Calu3 (cell line): Measurements from ENCODE around the gene KCNIP3. TPM values are rescaled to one million over a fixed set of nuclear protein-coding genes. Genes with fewer than 3 reads are reported as not detected.

Experiments used
- BruUV-seq: library from RNA; stranded (reverse); fragments of 400-500 nt; replicated peaks from 2 replicates; lab custom pipeline; 2021; lab: Mats Ljungman, UMichigan
- CTCF ChIA-PET: fragments of 300-600 bp; sonication (Branson Sonifier 250); formaldehyde crosslinking; loops from one replicate; lab custom pipeline; 2022; ENCODE audit warnings: antibody characterized with exemption; lab: Charles Lee
- DNase-seq: peaks from one replicate; pipeline ENCODE4 v3.0.0; 2022
- H3K27ac Mint-ChIP-seq: one replicate; pipeline ENCODE4 v1.8.0; 2022; ENCODE audit warnings: mixed read lengths; ENCODE audit not compliant: unreplicated experiment
- H3K27me3 Mint-ChIP-seq: one replicate; pipeline ENCODE4 v1.8.0; 2022; ENCODE audit warnings: mixed read lengths; ENCODE audit not compliant: unreplicated experiment
- H3K36me3 Mint-ChIP-seq: one replicate; pipeline ENCODE4 v1.8.0; 2022; ENCODE audit warnings: mild to moderate bottlenecking, moderate library complexity, mixed read lengths; ENCODE audit not compliant: insufficient read depth, unreplicated experiment
- H3K4me1 Mint-ChIP-seq: one replicate; pipeline ENCODE4 v1.8.0; 2022; ENCODE audit warnings: mild to moderate bottlenecking, low read depth, mixed read lengths; ENCODE audit not compliant: unreplicated experiment
- H3K4me3 Mint-ChIP-seq: one replicate; pipeline ENCODE4 v1.8.0; 2022; ENCODE audit warnings: mild to moderate bottlenecking, low read depth, moderate library complexity, mixed read lengths; ENCODE audit not compliant: unreplicated experiment
- H3K9me3 Mint-ChIP-seq: one replicate; pipeline ENCODE4 v1.8.0; 2022; ENCODE audit warnings: low read depth, mixed read lengths; ENCODE audit not compliant: unreplicated experiment
- intact Hi-C: fragments of 100-400 bp; cut with micrococcal nuclease; formaldehyde crosslinking; loops from one replicate; pipeline ENCODE4 v1.10.0; 2022; ENCODE audit not compliant: unreplicated experiment
- total RNA-seq: library from RNA; stranded (reverse); gene quantifications from 2 replicates; pipeline ENCODE4 v1.2.3, GENCODE V29; 2022
- TF ChIP-seq, protein P1 (sequence below): fragments of 200-600 bp; IDR thresholded peaks from one replicate; pipeline ENCODE4 v1.8.0; 2022; ENCODE audit warnings: antibody characterized with exemption; ENCODE audit not compliant: unreplicated experiment

KCNIP3 gene
- total RNA-seq, 1 experiment from 2014 or later, result 1.1 TPM

DNA sequence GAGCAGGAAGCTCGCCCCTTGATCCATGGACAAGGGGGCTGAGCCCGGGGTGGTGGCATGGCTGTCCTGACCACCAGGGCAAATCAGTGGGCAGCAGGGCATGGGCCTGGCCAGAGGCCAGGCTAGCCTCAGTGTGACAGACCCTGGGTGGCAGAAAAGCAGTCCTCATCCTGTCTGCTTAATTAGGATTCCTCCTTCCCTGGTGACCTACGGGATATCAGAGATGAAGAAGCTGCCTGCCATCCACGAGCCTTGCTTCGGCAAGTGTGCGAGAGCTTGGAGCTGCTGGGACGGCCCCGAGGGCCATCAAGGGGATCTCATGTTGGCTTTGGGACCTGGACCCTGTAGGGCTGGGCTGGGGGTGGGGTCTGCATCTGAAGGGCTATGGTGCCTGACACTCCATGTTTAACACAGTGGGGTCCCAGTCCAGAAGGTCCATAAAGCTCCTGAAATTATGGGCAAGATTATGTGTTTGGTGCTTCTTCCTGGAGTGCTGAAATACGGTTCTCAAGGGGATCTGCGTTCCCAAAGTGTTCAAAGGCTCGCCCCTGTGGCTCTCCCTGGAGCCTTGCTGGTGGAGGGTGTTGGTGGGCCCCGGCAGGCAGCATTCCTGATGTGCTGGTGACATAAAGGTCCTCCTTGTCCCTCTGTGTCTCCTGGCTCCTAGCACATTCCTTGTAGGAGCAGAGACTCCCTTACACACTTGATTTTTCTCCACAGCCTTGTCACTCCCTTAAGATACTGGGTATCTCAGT, 52.6 kb downstream of the KCNIP3 start:
- Mint-ChIP-seq H3K27ac (no peak overlapping the region), H3K4me1 (no peaks in the 10 kb centered on the region), H3K4me3 (no peak overlapping the region), H3K27me3 (no peaks in the 10 kb centered on the region), H3K9me3 (no peaks in the 10 kb centered on the region), H3K36me3 (peaks cover 4% of the 10 kb centered on the region)
- CTCF ChIA-PET, result no interaction called here
- TF ChIP-seq, protein P1, sequence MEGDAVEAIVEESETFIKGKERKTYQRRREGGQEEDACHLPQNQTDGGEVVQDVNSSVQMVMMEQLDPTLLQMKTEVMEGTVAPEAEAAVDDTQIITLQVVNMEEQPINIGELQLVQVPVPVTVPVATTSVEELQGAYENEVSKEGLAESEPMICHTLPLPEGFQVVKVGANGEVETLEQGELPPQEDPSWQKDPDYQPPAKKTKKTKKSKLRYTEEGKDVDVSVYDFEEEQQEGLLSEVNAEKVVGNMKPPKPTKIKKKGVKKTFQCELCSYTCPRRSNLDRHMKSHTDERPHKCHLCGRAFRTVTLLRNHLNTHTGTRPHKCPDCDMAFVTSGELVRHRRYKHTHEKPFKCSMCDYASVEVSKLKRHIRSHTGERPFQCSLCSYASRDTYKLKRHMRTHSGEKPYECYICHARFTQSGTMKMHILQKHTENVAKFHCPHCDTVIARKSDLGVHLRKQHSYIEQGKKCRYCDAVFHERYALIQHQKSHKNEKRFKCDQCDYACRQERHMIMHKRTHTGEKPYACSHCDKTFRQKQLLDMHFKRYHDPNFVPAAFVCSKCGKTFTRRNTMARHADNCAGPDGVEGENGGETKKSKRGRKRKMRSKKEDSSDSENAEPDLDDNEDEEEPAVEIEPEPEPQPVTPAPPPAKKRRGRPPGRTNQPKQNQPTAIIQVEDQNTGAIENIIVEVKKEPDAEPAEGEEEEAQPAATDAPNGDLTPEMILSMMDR, result no peak
- DNase-seq, result no peak
- intact Hi-C loops, result loop anchor here (10.0 kb wide), 1 partner anchor 375 kb away; no protein-coding TSS in a partner anchor
- BruUV-seq, result no TSS peak

- H3K4me1 Mint-ChIP-seq, result no peaks in the 10 kb centered on the region
- H3K36me3 Mint-ChIP-seq, result peaks cover 4% of the 10 kb centered on the region
- H3K4me3 Mint-ChIP-seq, result no peak overlapping the region
- no peaks in the 10 kb centered on the region for H3K27me3 Mint-ChIP-seq
- intact Hi-C loops, result no loop called here
- no TSS peak for BruUV-seq
- H3K27ac Mint-ChIP-seq, result no peak overlapping the region
- CTCF ChIA-PET, result no interaction called here
- DNase-seq, result no peak
- TF ChIP-seq, protein P1, result no peak
- H3K9me3 Mint-ChIP-seq, result no peaks in the 10 kb centered on the region
Observed at GRCh38 chr2:95350368-95350767, 53.2 kb downstream of the KCNIP3 start.

DNA sequence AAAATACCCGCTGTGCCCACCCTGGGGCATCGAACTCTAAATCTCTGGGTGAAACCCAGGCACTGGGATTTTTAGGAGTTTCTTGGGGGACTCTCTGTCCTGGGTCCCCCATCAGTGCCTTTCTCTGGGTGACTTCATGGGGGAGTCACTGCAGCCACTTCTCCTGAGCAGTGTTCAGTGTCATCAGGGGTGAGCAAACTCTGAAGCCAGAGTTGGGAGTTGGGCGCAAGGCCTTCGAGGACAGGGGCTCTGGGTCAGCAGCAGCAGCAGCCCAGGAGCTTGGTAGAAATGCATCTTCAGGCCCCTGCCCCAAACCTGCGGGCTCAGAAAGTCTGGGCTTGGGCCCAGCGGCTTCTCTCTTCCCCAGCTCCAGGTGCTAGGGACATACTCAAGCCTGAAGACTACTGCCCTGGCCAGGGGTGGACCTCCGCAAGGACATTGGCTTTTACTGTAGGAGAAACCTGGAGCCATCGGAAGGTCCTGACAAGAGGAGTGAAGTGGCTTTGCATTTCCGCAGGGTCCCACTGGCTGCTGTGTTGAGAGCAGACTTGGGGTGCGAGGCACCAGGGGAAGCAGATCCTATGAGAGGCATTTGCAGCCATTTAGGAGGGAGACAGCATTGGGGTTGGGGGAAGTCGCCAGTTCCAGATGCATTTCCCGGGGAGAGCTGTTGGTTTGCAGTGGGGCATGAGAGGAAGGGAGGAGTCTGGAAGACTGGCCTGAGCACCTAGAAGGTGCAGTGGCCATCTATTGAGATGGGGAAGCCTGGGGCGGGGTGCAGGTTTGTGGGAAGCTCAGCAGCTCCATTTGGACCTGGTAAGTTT, 53.8 kb downstream of the KCNIP3 start:
- no peaks in the 10 kb centered on the region for H3K9me3 Mint-ChIP-seq
- no peak overlapping the region for H3K27ac Mint-ChIP-seq
- no TSS peak for BruUV-seq
- no peak overlapping the region for H3K4me3 Mint-ChIP-seq
- H3K27me3 Mint-ChIP-seq, result no peaks in the 10 kb centered on the region
- CTCF ChIA-PET, result no interaction called here
- DNase-seq, result no peak
- H3K36me3 Mint-ChIP-seq, result no peaks in the 10 kb centered on the region
- no peaks in the 10 kb centered on the region for H3K4me1 Mint-ChIP-seq
- TF ChIP-seq, protein P1, result no peak
- intact Hi-C loops, result no loop called here

DNA sequence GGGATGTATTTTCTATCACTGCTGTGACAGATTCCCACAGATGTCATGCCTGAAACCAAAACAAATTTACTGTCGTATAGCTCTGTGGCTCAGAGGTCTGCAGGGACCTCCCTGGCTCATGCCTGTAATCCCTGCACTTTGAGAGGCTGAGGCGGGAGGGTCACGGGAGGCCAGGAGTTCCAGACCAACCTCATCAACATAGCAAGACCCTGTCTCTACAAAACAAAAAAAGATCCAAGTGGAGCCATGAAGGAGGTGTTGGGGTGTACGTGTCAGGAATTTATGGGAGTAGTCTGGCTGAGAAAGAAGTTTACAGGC, 54.4 kb downstream of the KCNIP3 start:
- intact Hi-C loops, result no loop called here
- no peak overlapping the region for H3K27ac Mint-ChIP-seq
- TF ChIP-seq, protein P1, result no peak

More for the DNA sequence above, 54.4 kb downstream of the KCNIP3 start:
- H3K36me3 Mint-ChIP-seq, result no peaks in the 10 kb centered on the region
- no peaks in the 10 kb centered on the region for H3K27me3 Mint-ChIP-seq
- H3K9me3 Mint-ChIP-seq, result no peaks in the 10 kb centered on the region
- no peak for DNase-seq
- no TSS peak for BruUV-seq
- H3K4me3 Mint-ChIP-seq, result no peak overlapping the region
- CTCF ChIA-PET, result no interaction called here
- no peaks in the 10 kb centered on the region for H3K4me1 Mint-ChIP-seq
